Measurements from ENCODE around the gene DGUOK.

DGUOK gene

DNA sequence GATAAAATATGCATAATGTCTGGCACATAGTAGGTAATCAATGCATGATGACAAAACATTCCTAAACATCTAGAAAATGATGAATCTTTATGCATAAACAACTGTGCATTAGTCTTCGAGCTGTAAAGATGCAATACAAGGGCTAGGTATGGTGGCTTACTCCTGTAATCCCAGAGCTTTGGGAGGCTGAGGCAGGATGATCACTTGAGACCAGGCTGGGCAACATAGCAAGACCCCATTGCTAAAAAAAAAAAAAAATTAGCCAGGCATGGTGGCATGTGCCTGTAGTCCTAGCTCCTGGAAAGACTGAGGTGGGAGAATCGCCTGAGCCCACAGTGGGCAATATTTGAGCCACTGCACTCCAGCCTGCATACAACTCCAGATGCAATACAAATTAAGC lies 63.3 kb downstream of the DGUOK start:
- TF ChIP-seq LEF1 (IDR thresholded peaks at IDR 0.05; ENCODE audit: borderline replicate concordance) = no peak
- no peak for TF ChIP-seq FOXK2 (IDR thresholded peaks at IDR 0.05)
- TF ChIP-seq ZNF384 (IDR thresholded peaks at IDR 0.05) = no peak
- no peak for TF ChIP-seq SP1 (IDR thresholded peaks at IDR 0.05)
- no peak for TF ChIP-seq CTBP1 (IDR thresholded peaks at IDR 0.05; ENCODE audit: borderline replicate concordance)
- no peak for TF ChIP-seq L3MBTL2 (conservative IDR thresholded peaks at IDR 0.05)
- no peak for TF ChIP-seq SUZ12 (IDR thresholded peaks at IDR 0.05)
- no peak for TF ChIP-seq ELF4 (IDR thresholded peaks at IDR 0.05)
- no peak for TF ChIP-seq FOXA1 (IDR thresholded peaks at IDR 0.05)
- TF ChIP-seq TARDBP (IDR thresholded peaks at IDR 0.05) = no peak
- no peak for TF ChIP-seq HDGF (IDR thresholded peaks at IDR 0.05; ENCODE audit: borderline replicate concordance)
- no peak for TF ChIP-seq BHLHE40 (IDR thresholded peaks at IDR 0.05; ENCODE audit: borderline replicate concordance)
- TF ChIP-seq NFRKB (IDR thresholded peaks at IDR 0.05) = no peak
- TF ChIP-seq FOXM1 (IDR thresholded peaks at IDR 0.05; ENCODE audit: borderline replicate concordance) = no peak
- ChIA-PET POLR2A (interaction anchor here (1.0 kb wide), 1 partner anchor 131 kb away, joined by 3 read pairs; no protein-coding TSS in a partner anchor), CTCF (no interaction called here)
- DNase-seq (ENCODE audit: extremely low spot score) = no peak

DNA sequence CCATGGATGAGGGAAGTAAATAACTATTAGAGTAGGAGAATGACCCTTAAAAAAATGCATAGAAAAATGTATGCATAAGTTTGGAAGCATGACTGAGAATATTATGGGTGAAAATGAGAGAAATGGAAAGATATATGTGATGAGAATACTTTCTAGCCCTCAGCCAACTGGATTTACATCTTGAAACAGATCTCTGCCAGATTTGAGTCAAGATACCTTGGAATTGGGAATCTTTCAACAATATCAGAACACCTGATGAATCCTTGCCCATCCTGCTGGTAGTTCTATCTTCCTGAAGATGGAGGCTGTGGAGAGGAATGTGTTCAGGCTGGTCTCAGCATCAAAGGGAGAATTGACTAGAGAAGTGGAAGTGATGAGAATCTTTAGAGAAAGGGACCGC lies 63.9 kb downstream of the DGUOK start:
- no peak for TF ChIP-seq FOXM1 (IDR thresholded peaks at IDR 0.05; ENCODE audit: borderline replicate concordance)
- ChIA-PET CTCF (no interaction called here), POLR2A (interaction anchor here (1.0 kb wide), 1 partner anchor 131 kb away, joined by 3 read pairs; no protein-coding TSS in a partner anchor)
- no peak for DNase-seq (ENCODE audit: extremely low spot score)

DNA sequence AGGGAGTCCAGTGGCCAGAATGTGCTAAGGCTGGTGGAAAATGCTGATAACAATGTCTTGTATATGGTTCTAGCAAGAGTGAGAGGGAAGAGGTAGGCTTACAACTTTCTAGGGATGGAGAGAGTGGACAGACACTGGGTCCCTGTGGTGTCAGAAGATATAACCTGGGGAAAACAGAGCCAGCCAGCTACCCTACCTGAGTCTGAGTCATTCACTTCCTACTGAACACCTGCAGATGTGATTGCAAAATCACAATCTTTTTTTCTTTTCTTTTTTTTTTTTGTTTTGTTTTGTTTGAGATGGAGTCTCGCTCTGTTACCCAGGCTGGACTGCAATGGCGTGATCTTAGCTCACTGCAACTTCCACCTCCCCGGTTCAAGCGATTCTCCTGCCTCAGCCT lies 65.4 kb downstream of the DGUOK start:
- CTCF ChIA-PET = no interaction called here

DNA sequence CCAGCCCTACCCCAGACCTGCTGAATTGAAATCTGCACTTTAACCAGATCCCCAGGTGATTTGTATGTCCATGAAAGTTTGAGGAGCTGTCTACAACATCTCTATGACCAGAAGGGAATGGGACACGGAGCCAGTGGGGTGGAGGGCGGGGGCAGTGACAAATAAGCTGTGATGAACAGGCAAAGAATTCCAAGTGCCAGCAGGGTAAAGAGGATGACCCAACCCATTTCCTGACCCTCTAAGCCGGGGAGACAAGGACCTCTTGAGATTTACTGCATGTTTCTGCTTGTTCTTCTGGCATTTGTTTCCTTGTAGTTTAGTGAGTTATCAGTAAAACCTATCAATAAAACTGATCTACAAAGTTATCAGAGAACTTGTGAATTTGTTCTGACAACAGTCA lies 66.7 kb downstream of the DGUOK start:
- ChIA-PET CTCF (no interaction called here), POLR2A (interaction anchor here (1.0 kb wide), 2 partner anchors 12 to 127 kb away, joined by 3 read pairs; no protein-coding TSS in a partner anchor)
- DNase-seq (ENCODE audit: extremely low spot score) = no peak
- TF ChIP-seq HDGF (IDR thresholded peaks at IDR 0.05; ENCODE audit: borderline replicate concordance) = no peak
- TF ChIP-seq NFRKB (IDR thresholded peaks at IDR 0.05) = no peak
- TF ChIP-seq ARNT (IDR thresholded peaks at IDR 0.05) = no peak

More for the DNA sequence above, 65.4 kb downstream of the DGUOK start:
- DNase-seq (ENCODE audit: extremely low spot score) = no peak
- TF ChIP-seq ARNT (IDR thresholded peaks at IDR 0.05) (no peak), FOXM1 (IDR thresholded peaks at IDR 0.05; ENCODE audit: borderline replicate concordance) (no peak), ZNF384 (IDR thresholded peaks at IDR 0.05) (no peak), HDGF (IDR thresholded peaks at IDR 0.05; ENCODE audit: borderline replicate concordance) (no peak), SUZ12 (IDR thresholded peaks at IDR 0.05) (no peak), FOXA1 (IDR thresholded peaks at IDR 0.05) (no peak), TARDBP (IDR thresholded peaks at IDR 0.05) (no peak), ELF4 (IDR thresholded peaks at IDR 0.05) (no peak), FOXK2 (IDR thresholded peaks at IDR 0.05) (no peak)
- TF ChIP-seq, protein P1, sequence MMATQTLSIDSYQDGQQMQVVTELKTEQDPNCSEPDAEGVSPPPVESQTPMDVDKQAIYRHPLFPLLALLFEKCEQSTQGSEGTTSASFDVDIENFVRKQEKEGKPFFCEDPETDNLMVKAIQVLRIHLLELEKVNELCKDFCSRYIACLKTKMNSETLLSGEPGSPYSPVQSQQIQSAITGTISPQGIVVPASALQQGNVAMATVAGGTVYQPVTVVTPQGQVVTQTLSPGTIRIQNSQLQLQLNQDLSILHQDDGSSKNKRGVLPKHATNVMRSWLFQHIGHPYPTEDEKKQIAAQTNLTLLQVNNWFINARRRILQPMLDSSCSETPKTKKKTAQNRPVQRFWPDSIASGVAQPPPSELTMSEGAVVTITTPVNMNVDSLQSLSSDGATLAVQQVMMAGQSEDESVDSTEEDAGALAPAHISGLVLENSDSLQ (IDR thresholded peaks at IDR 0.05) = no peak
- POLR2A ChIA-PET = no interaction called here

DNA sequence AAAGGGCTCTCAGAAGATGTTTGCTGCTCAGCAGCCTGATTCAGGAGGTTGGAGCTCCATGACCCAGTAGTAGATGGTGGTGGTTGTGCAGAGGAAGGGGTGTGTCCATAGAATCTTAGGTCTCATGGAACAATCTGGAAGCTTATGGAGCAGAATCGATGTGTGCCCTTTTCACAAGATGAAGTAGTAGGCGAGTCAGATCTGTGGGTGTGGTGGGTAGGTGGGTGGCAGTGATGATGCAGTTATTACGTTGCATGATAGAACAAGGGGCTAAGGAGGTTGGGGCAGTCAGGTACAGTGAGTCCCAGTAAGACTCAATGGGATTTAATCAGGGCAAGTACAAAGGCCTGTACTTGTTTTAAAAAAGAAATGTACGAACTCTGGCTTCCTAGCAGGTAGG lies 67.1 kb downstream of the DGUOK start:
- TF ChIP-seq FOXM1 (IDR thresholded peaks at IDR 0.05; ENCODE audit: borderline replicate concordance) = no peak
- no peak for TF ChIP-seq FOXA1 (IDR thresholded peaks at IDR 0.05)
- TF ChIP-seq SP1 (IDR thresholded peaks at IDR 0.05) = no peak
- TF ChIP-seq HDGF (IDR thresholded peaks at IDR 0.05; ENCODE audit: borderline replicate concordance) = no peak
- no peak for TF ChIP-seq FOXK2 (IDR thresholded peaks at IDR 0.05)
- TF ChIP-seq ZNF384 (IDR thresholded peaks at IDR 0.05) = no peak
- no peak for TF ChIP-seq TARDBP (IDR thresholded peaks at IDR 0.05)
- no peak for TF ChIP-seq ARNT (IDR thresholded peaks at IDR 0.05)
- no peak for TF ChIP-seq L3MBTL2 (conservative IDR thresholded peaks at IDR 0.05)
- TF ChIP-seq ELF4 (IDR thresholded peaks at IDR 0.05) = no peak
- TF ChIP-seq BHLHE40 (IDR thresholded peaks at IDR 0.05; ENCODE audit: borderline replicate concordance) = no peak
- TF ChIP-seq NFRKB (IDR thresholded peaks at IDR 0.05) = no peak
- TF ChIP-seq, protein P1 (IDR thresholded peaks at IDR 0.05) = no peak
- TF ChIP-seq SUZ12 (IDR thresholded peaks at IDR 0.05) = no peak
- DNase-seq (ENCODE audit: extremely low spot score) = no peak
- ChIA-PET POLR2A (interaction anchor here (1.0 kb wide), 2 partner anchors 12 to 127 kb away, joined by 3 read pairs; no protein-coding TSS in a partner anchor), CTCF (no interaction called here)

GRCh38 chr2:73994178-73994831 lies 67.6 kb downstream of the DGUOK start:
- ChIA-PET CTCF (no interaction called here), POLR2A (interaction anchor here (1.0 kb wide), 1 partner anchor 126 kb away, joined by 3 read pairs; no protein-coding TSS in a partner anchor)
- TF ChIP-seq ZNF384 (IDR thresholded peaks at IDR 0.05) (no peak), FOXK2 (IDR thresholded peaks at IDR 0.05) (no peak), L3MBTL2 (conservative IDR thresholded peaks at IDR 0.05) (no peak), CTBP1 (IDR thresholded peaks at IDR 0.05; ENCODE audit: borderline replicate concordance) (no peak), SUZ12 (IDR thresholded peaks at IDR 0.05) (no peak), HDGF (IDR thresholded peaks at IDR 0.05; ENCODE audit: borderline replicate concordance) (no peak), ELF4 (IDR thresholded peaks at IDR 0.05) (no peak), LEF1 (IDR thresholded peaks at IDR 0.05; ENCODE audit: borderline replicate concordance) (no peak), ARNT (IDR thresholded peaks at IDR 0.05) (no peak), SP1 (IDR thresholded peaks at IDR 0.05) (no peak)
- TF ChIP-seq, protein P1 (IDR thresholded peaks at IDR 0.05) = no peak

More at GRCh38 chr2:73994178-73994831, 67.6 kb downstream of the DGUOK start:
- no peak for DNase-seq (ENCODE audit: extremely low spot score)
